Measurements from ENCODE around the gene TYSND1.
"Not testable (repeated sequence)": the region's sequence is repeated elsewhere in the genome, so short reads cannot be mapped to it uniquely, and the experiment has no call there.

TYSND1 gene

GRCh38 chr10:70106958-70107791 is 39.3 kb downstream of the TYSND1 start:
- DNase-seq, result no peak

- no peak for DNase-seq
These were observed 44.8 kb downstream of the TYSND1 start for GRCh38 chr10:70101668-70102067.

GRCh38 chr10:70101068-70101562 is 45.4 kb downstream of the TYSND1 start:
- not testable (repeated sequence) for DNase-seq

GRCh38 chr10:70098271-70098670 is 48.2 kb downstream of the TYSND1 start:
- DNase-seq, result no peak

- DNase-seq, result no peak
These were observed 49.0 kb downstream of the TYSND1 start for GRCh38 chr10:70097459-70097858.

GRCh38 chr10:70096705-70097420 is 49.6 kb downstream of the TYSND1 start:
- DNase-seq, result no peak

GRCh38 chr10:70096016-70096704 is 50.3 kb downstream of the TYSND1 start:
- no peak for DNase-seq

GRCh38 chr10:70094250-70094649 is 52.2 kb downstream of the TYSND1 start:
- no peak for DNase-seq

GRCh38 chr10:70093335-70093944 is 53.1 kb downstream of the TYSND1 start:
- peak; percentile 20 for DNase-seq

GRCh38 chr10:70092389-70092718 is 54.1 kb downstream of the TYSND1 start:
- no peak for DNase-seq

GRCh38 chr10:70090951-70091350 is 55.5 kb downstream of the TYSND1 start:
- no peak for DNase-seq

GRCh38 chr10:70090013-70090412 is 56.5 kb downstream of the TYSND1 start:
- no peak for DNase-seq

GRCh38 chr10:70088308-70088698 is 58.2 kb downstream of the TYSND1 start:
- DNase-seq, result no peak

Measured in activated naive CD4-positive, alpha-beta T cell treated with Interleukin-2 at 50 U/mL for 16 hours (primary cell).